ENCODE results near the gene NSD2. TPM values are rescaled to one million over a fixed set of nuclear protein-coding genes. Genes with fewer than 3 reads are reported as not detected.
A peak's percentile ranks its signal among the peaks of the same experiment; 100 is the strongest.

The NSD2 gene
- total RNA-seq, 2 donors from 2014 or later, result 153 to 208 TPM

- Histone ChIP-seq H3K9ac (ENCODE audit: extremely low read depth, low read length, poor library complexity, severe bottlenecking) (no peak overlapping the region), H3K27ac (ENCODE audit: low read depth, low read length) (no peak overlapping the region), H3K9me3 (ENCODE audit: control insufficient read depth, low read length) (peaks cover 5% of the 10 kb centered on the region), H3K4me1 (ENCODE audit: control insufficient read depth, insufficient read depth, low read length) (no peaks in the 10 kb centered on the region), H3K4me3 (ENCODE audit: low read length) (no peak overlapping the region), H3K27me3 (ENCODE audit: control insufficient read depth, insufficient read depth, low read length, poor library complexity, severe bottlenecking) (no peaks in the 10 kb centered on the region), H3K36me3 (ENCODE audit: control insufficient read depth, insufficient read depth, low read length) (peaks cover 44% of the 10 kb centered on the region)
- H3K4me1 Mint-ChIP-seq, result no peaks in the 10 kb centered on the region
- H3K27ac Mint-ChIP-seq, result peak overlapping the region; percentile 40
- H3K4me3 Mint-ChIP-seq, result no peak overlapping the region
- H3K27me3 Mint-ChIP-seq (ENCODE audit: insufficient read depth), result no peaks in the 10 kb centered on the region
- H3K36me3 Mint-ChIP-seq (ENCODE audit: low read depth), result peaks cover 43% of the 10 kb centered on the region
- TF ChIP-seq, protein P1, sequence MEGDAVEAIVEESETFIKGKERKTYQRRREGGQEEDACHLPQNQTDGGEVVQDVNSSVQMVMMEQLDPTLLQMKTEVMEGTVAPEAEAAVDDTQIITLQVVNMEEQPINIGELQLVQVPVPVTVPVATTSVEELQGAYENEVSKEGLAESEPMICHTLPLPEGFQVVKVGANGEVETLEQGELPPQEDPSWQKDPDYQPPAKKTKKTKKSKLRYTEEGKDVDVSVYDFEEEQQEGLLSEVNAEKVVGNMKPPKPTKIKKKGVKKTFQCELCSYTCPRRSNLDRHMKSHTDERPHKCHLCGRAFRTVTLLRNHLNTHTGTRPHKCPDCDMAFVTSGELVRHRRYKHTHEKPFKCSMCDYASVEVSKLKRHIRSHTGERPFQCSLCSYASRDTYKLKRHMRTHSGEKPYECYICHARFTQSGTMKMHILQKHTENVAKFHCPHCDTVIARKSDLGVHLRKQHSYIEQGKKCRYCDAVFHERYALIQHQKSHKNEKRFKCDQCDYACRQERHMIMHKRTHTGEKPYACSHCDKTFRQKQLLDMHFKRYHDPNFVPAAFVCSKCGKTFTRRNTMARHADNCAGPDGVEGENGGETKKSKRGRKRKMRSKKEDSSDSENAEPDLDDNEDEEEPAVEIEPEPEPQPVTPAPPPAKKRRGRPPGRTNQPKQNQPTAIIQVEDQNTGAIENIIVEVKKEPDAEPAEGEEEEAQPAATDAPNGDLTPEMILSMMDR (conservative IDR thresholded peaks at IDR 0.05), result no peak
- H3K9me3 Mint-ChIP-seq, result no peaks in the 10 kb centered on the region
- 96 to 98% methylated on average over 5 to 11 of the region's 11 CpGs for WGBS, 2 experiments (ENCODE audit: insufficient coverage in 1 of 2, insufficient read length in 1 of 2)
- DNase-seq, result no peak
Measured at GRCh38 chr4:1991087-1991486, 119.9 kb downstream of the NSD2 start.

DNA sequence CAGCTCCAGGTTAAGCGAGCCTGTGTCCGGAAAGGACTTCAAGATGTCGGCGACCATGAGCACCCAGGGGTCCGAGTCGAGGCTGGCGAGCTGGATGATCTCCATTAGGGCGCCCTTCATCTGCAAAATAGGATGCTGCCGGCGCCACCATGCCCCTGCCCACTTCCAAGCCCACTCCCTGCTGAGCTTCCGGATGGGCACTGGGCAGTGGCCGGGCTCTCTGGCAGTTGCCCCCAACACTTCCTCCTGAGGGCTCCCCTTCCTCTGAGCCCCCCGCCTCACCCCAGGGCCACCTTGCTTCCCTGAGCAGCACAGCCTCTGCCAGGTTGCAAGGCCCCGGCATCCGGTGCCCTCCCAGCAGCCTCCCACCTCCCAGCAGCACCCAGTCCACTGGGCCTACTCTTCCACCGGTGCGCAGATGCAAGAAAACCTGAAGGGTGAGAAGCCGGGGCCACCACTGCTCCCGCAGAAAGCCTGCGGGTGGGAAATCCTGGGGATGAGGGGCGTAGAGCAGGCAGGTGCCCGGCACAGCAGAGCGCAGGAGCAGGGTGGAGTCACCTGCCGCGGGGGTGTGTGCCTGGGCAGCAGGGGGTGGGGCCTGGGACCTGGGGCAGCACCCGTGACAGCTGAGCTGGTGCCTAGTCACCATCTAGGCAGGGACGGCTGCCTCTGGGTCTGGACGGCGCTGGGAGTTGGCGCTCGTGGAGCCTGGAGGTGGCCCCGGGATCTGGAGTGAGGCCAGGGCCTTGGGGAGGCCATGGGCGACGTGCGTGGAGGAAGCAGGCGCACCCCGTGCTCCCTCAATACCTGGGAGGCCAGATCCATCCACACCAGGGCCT lies 120.6 kb downstream of the NSD2 start:
- Mint-ChIP-seq H3K4me3 (no peak overlapping the region), H3K4me1 (no peaks in the 10 kb centered on the region), H3K27me3 (ENCODE audit: insufficient read depth) (no peaks in the 10 kb centered on the region), H3K27ac (no peak overlapping the region), H3K36me3 (ENCODE audit: low read depth) (peaks cover 48% of the 10 kb centered on the region), H3K9me3 (no peaks in the 10 kb centered on the region)
- no peak for DNase-seq
- TF ChIP-seq, protein P1 (conservative IDR thresholded peaks at IDR 0.05), result no peak
- 94 to 96% methylated on average over 27 to 37 of the region's 37 CpGs for WGBS, 2 experiments (ENCODE audit: insufficient coverage in 1 of 2, insufficient read length in 1 of 2)
- Histone ChIP-seq H3K36me3 (ENCODE audit: control insufficient read depth, insufficient read depth, low read length) (peaks cover 47% of the 10 kb centered on the region), H3K27me3 (ENCODE audit: control insufficient read depth, insufficient read depth, low read length, poor library complexity, severe bottlenecking) (no peaks in the 10 kb centered on the region), H3K4me1 (ENCODE audit: control insufficient read depth, insufficient read depth, low read length) (no peaks in the 10 kb centered on the region), H3K27ac (ENCODE audit: low read depth, low read length) (no peak overlapping the region), H3K9ac (ENCODE audit: extremely low read depth, low read length, poor library complexity, severe bottlenecking) (no peak overlapping the region), H3K9me3 (ENCODE audit: control insufficient read depth, low read length) (peaks cover 7% of the 10 kb centered on the region), H3K4me3 (ENCODE audit: low read length) (no peak overlapping the region)

DNA sequence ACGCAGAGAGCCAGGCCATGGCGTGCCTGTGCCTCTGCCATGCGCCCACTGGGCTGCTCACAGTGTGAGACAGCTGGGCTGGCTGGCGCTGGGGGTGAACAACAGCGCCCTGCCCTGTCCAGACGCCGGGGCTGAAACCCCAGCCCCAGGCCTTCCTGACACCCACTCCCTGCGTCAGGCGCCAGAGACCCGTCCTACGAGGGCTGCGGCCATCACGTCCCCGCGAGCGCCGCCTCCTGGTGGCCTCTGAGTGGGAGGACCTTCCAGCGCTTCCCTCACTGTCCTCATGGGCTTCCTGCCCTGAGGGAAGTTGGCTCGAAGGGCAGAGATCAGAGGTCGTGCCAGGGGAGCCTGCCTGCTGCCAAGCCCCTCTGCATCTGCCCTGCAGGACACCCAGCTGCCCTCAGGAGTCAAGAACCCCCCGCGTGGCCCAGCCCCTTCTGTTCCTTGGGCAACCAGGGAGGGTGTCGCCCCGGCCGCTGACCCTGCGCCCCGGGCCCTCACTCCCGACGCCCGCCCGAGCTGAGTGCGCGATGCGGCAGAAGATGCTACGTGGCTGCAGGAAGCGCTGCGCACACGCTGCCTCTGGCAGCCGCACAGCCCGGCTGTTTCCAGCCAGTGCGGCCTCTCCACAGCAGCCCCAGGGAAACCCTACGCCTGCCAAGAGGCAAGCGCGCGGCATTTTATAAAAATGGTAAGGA lies 121.4 kb downstream of the NSD2 start:
- no peaks in the 10 kb centered on the region for H3K4me1 Mint-ChIP-seq
- no peak overlapping the region for H3K27ac ChIP-seq (ENCODE audit: low read depth, low read length)
- no peaks in the 10 kb centered on the region for H3K27me3 ChIP-seq (ENCODE audit: control insufficient read depth, insufficient read depth, low read length, poor library complexity, severe bottlenecking)
- peak; percentile 96 for DNase-seq
- H3K4me3 ChIP-seq (ENCODE audit: low read length), result no peak overlapping the region
- H3K36me3 Mint-ChIP-seq (ENCODE audit: low read depth), result peaks cover 55% of the 10 kb centered on the region
- peaks cover 54% of the 10 kb centered on the region for H3K36me3 ChIP-seq (ENCODE audit: control insufficient read depth, insufficient read depth, low read length)
- no peaks in the 10 kb centered on the region for H3K4me1 ChIP-seq (ENCODE audit: control insufficient read depth, insufficient read depth, low read length)
- TF ChIP-seq, protein P1 (conservative IDR thresholded peaks at IDR 0.05), result peak; percentile 77
- no peak overlapping the region for H3K9ac ChIP-seq (ENCODE audit: extremely low read depth, low read length, poor library complexity, severe bottlenecking)
- H3K4me3 Mint-ChIP-seq, result no peak overlapping the region
- no peak overlapping the region for H3K27ac Mint-ChIP-seq
- peaks cover 6% of the 10 kb centered on the region for H3K9me3 Mint-ChIP-seq
- peaks cover 15% of the 10 kb centered on the region for H3K9me3 ChIP-seq (ENCODE audit: control insufficient read depth, low read length)
- H3K27me3 Mint-ChIP-seq (ENCODE audit: insufficient read depth), result no peaks in the 10 kb centered on the region
- WGBS, 2 experiments (ENCODE audit: insufficient coverage in 1 of 2, insufficient read length in 1 of 2), result 93 to 95% methylated on average over 27 to 45 of the region's 45 CpGs
